ENCODE results near the gene CACNA1B. TPM values are rescaled to one million over a fixed set of nuclear protein-coding genes. Genes with fewer than 3 reads are reported as not detected.

The CACNA1B gene
- total and polyA plus RNA-seq, 11 donors = 0.03 to 0.25 (median 0.13) TPM

- H3K36me3 ChIP-seq = no peaks in the 10 kb centered on the region
- H3K27ac ChIP-seq = no peak overlapping the region
- H3K4me1 ChIP-seq = peaks cover 0 to 9% (median 0%) of the 10 kb centered on the region in 12 donors
- intact Hi-C loops (cut with DNase I) = no loop called here
- DNase-seq (no peak), ATAC-seq (peak in 3 of 4 donors; percentile 55 to 71 (median 63))
- H3K27me3 ChIP-seq = peaks cover 21 to 53% (median 42%) of the 10 kb centered on the region in 9 donors
- TF ChIP-seq CTCF (IDR thresholded peaks at IDR 0.05) = no peak
- 2 to 3% (median 3%) methylated on average over 23 to 101 of the region's 101 CpGs for WGBS, 4 donors
- H3K4me3 ChIP-seq = peak overlapping the region; percentile 10 to 52 (median 42)
- H3K9me3 ChIP-seq = no peaks in the 10 kb centered on the region
Measured at GRCh38 chr9:137878146-137878941, 762 bp downstream of the CACNA1B start.

GRCh38 chr9:137879052-137879451, 1.5 kb downstream of the CACNA1B start:
- ATAC-seq (no peak), DNase-seq (no peak)
- peaks cover 0 to 9% (median 0%) of the 10 kb centered on the region in 12 donors for H3K4me1 ChIP-seq
- H3K4me3 ChIP-seq = no peak overlapping the region
- H3K9me3 ChIP-seq = no peaks in the 10 kb centered on the region
- TF ChIP-seq CTCF (IDR thresholded peaks at IDR 0.05) (no peak), POLR2A (IDR thresholded peaks at IDR 0.05) (no peak)
- H3K36me3 ChIP-seq = no peaks in the 10 kb centered on the region
- no peak overlapping the region for H3K27ac ChIP-seq
- H3K27me3 ChIP-seq = peaks cover 21 to 53% (median 42%) of the 10 kb centered on the region in 9 donors
- intact Hi-C loops (cut with DNase I) = no loop called here
- WGBS, 4 donors = 79 to 85% (median 82%) methylated on average over 9 to 20 of the region's 20 CpGs

GRCh38 chr9:137879566-137880150, 2.1 kb downstream of the CACNA1B start:
- H3K36me3 ChIP-seq = no peaks in the 10 kb centered on the region
- peaks cover 21 to 53% (median 42%) of the 10 kb centered on the region in 9 donors for H3K27me3 ChIP-seq
- TF ChIP-seq POLR2A (IDR thresholded peaks at IDR 0.05) (no peak), CTCF (IDR thresholded peaks at IDR 0.05) (no peak)
- no peaks in the 10 kb centered on the region for H3K9me3 ChIP-seq
- H3K4me1 ChIP-seq = peaks cover 0 to 9% (median 0%) of the 10 kb centered on the region in 12 donors
- WGBS, 4 donors = 81 to 89% (median 87%) methylated on average over 7 to 8 of the region's 8 CpGs
- H3K27ac ChIP-seq = no peak overlapping the region
- intact Hi-C loops (cut with DNase I) = no loop called here
- DNase-seq (no peak), ATAC-seq (no peak)
- no peak overlapping the region for H3K4me3 ChIP-seq

GRCh38 chr9:137880160-137880975, 2.8 kb downstream of the CACNA1B start:
- intact Hi-C loops (cut with DNase I) = no loop called here
- Histone ChIP-seq H3K9me3 (no peaks in the 10 kb centered on the region), H3K27ac (no peak overlapping the region), H3K4me3 (no peak overlapping the region), H3K4me1 (peaks cover 0 to 9% (median 0%) of the 10 kb centered on the region in 12 donors), H3K36me3 (no peaks in the 10 kb centered on the region), H3K27me3 (peaks cover 21 to 47% (median 40%) of the 10 kb centered on the region in 9 donors)
- TF ChIP-seq CTCF (IDR thresholded peaks at IDR 0.05) = no peak
- no peak for TF ChIP-seq POLR2A (IDR thresholded peaks at IDR 0.05)
- 74 to 88% (median 79%) methylated on average over 12 to 16 of the region's 16 CpGs for WGBS, 4 donors
- ATAC-seq = no peak
- no peak for DNase-seq
